ENCODE results near the gene SNX22. TPM values are rescaled to one million over a fixed set of nuclear protein-coding genes. Genes with fewer than 3 reads are reported as not detected.

Gene SNX22
- total RNA-seq, 1 donor from 2014 or later: 46.2 TPM

GRCh38 chr15:64157599-64158125 lies 6.1 kb downstream of the SNX22 start:
- H3K9me3 Mint-ChIP-seq: no peaks in the 10 kb centered on the region
- ChIA-PET CTCF (no interaction called here), POLR2A (interaction anchor here (1.1 kb wide), 1 partner anchor 23 kb away, joined by 3 read pairs; no protein-coding TSS in a partner anchor)
- H3K4me3 Mint-ChIP-seq: no peak overlapping the region
- H3K36me3 Mint-ChIP-seq (ENCODE audit: low read depth): peaks cover 69% of the 10 kb centered on the region
- intact Hi-C loops (cut with micrococcal nuclease): loop anchor here (10.0 kb wide), 1 partner anchor 677 kb away; no protein-coding TSS in a partner anchor
- H3K27ac Mint-ChIP-seq: peak overlapping the region; percentile 64
- H3K27me3 Mint-ChIP-seq: no peaks in the 10 kb centered on the region
- TF ChIP-seq CTCF (IDR thresholded peaks at IDR 0.05): no peak
- H3K4me1 Mint-ChIP-seq: peaks cover 67% of the 10 kb centered on the region
- no peak for DNase-seq
- ATAC-seq (ENCODE audit: low read depth): no peak

GRCh38 chr15:64158363-64159134 lies 7.0 kb downstream of the SNX22 start:
- CTCF ChIA-PET: interaction anchor here (0.6 kb wide), 1 partner anchor 152 kb away, joined by 3 read pairs; no protein-coding TSS in a partner anchor
- DNase-seq: no peak
- peak overlapping the region; percentile 17 for H3K4me3 Mint-ChIP-seq
- no peaks in the 10 kb centered on the region for H3K9me3 Mint-ChIP-seq
- intact Hi-C loops (cut with micrococcal nuclease): loop anchor here (10.0 kb wide), 1 partner anchor 676 kb away; no protein-coding TSS in a partner anchor
- peak overlapping the region; percentile 64 for H3K27ac Mint-ChIP-seq
- no peaks in the 10 kb centered on the region for H3K27me3 Mint-ChIP-seq
- TF ChIP-seq CTCF (IDR thresholded peaks at IDR 0.05): no peak
- H3K36me3 Mint-ChIP-seq (ENCODE audit: low read depth): peaks cover 67% of the 10 kb centered on the region
- H3K4me1 Mint-ChIP-seq: peaks cover 63% of the 10 kb centered on the region
- POLR2A ChIA-PET: interaction anchor here (0.6 to 1.1 kb wide), 3 partner anchors 22 to 858 kb away, joined by 3 to 5 read pairs (median 3); no protein-coding TSS in a partner anchor
- no peak for ATAC-seq (ENCODE audit: low read depth)

GRCh38 chr15:64161688-64162477 lies 10.4 kb downstream of the SNX22 start:
- H3K4me1 Mint-ChIP-seq: peaks cover 61% of the 10 kb centered on the region
- peak overlapping the region; percentile 90 for H3K27ac Mint-ChIP-seq
- peaks cover 44% of the 10 kb centered on the region for H3K36me3 Mint-ChIP-seq (ENCODE audit: low read depth)
- POLR2A ChIA-PET: interaction anchor here (0.5 to 5.2 kb wide), 15 partner anchors 10 to 1644 kb away, joined by 3 to 124 read pairs (median 7); partner anchors contain the start of genes CLPX, CSNK1G1, HERC1 and LACTB
- CTCF ChIA-PET: interaction anchor here (4.0 kb wide), 1 partner anchor 9 kb away, joined by 37 read pairs; the partner anchor contains the start of gene SNX22
- intact Hi-C loops (cut with micrococcal nuclease): loop anchor here (5.0 kb wide), 1 partner anchor 540 kb away; no protein-coding TSS in a partner anchor
- H3K4me3 Mint-ChIP-seq: peak overlapping the region; percentile 88
- H3K27me3 Mint-ChIP-seq: no peaks in the 10 kb centered on the region
- TF ChIP-seq CTCF (IDR thresholded peaks at IDR 0.05): no peak
- no peak for DNase-seq
- H3K9me3 Mint-ChIP-seq: no peaks in the 10 kb centered on the region
- no peak for ATAC-seq (ENCODE audit: low read depth)

GRCh38 chr15:64162478-64162868 lies 10.9 kb downstream of the SNX22 start:
- Mint-ChIP-seq H3K4me1 (peaks cover 61% of the 10 kb centered on the region), H3K27me3 (no peaks in the 10 kb centered on the region), H3K4me3 (peak overlapping the region; percentile 88), H3K27ac (peak overlapping the region; percentile 90), H3K36me3 (ENCODE audit: low read depth) (peaks cover 38% of the 10 kb centered on the region), H3K9me3 (no peaks in the 10 kb centered on the region)
- no peak for TF ChIP-seq CTCF (IDR thresholded peaks at IDR 0.05)
- CTCF ChIA-PET: interaction anchor here (1.6 to 4.0 kb wide), 3 partner anchors 9 to 17 kb away, joined by 6 to 37 read pairs (median 8); partner anchors contain the start of gene SNX22
- POLR2A ChIA-PET: interaction anchor here (0.5 to 5.2 kb wide), 20 partner anchors 11 to 1643 kb away, joined by 3 to 124 read pairs (median 6); partner anchors contain the start of genes CIAO2A, CLPX, CSNK1G1 and HERC1
- ATAC-seq (ENCODE audit: low read depth): peak; percentile 11
- DNase-seq: no peak
- intact Hi-C loops (cut with micrococcal nuclease): loop anchor here (5.0 kb wide), 1 partner anchor 540 kb away; no protein-coding TSS in a partner anchor
